Ovary (tissue), 3 donors: ENCODE measurements around the gene RMDN2.

Source experiments
- POLR2A ChIP-seq: fragments of 450-650 bp; IDR thresholded peaks from one replicate; pipeline ENCODE4 v1.6.1; 2017; ENCODE audit warnings: antibody characterized with exemption, mild to moderate bottlenecking, moderate library complexity
- TF ChIP-seq, protein P1 (sequence below), 3 donors: fragments of 450-650 bp in 2 of 3; fragments of 200-600 bp in 1 of 3; IDR thresholded peaks; one replicate each; pipeline versions ENCODE4 v1.5.1 to v1.8.0; 2016 to 2022; ENCODE audit warnings: antibody characterized with exemption in 3 of 3, mild to moderate bottlenecking in 1 of 3
- donor health status: DM: no; HTN: no; CAD: no.

DNA sequence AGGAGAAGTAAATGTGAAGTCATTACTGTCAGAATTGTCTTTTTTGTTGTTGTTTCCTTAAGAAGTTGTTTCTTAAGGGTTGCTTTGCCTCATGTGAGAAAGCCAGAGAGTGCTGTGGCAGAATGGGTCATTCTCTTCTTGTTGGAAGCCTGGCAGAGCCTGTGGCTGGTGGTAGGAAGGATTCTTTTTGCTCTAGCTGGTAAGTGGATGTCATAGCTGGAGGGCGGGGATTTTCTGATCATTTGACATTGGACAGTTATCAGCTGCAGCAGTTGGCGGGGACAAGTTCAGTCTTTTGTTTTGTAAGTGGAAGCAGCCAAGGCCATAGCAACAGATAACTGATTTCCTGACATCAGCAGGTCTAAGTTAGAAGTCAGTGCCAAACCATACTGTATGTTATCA lies 5.5 kb upstream of the RMDN2 start:
- TF ChIP-seq, protein P1, sequence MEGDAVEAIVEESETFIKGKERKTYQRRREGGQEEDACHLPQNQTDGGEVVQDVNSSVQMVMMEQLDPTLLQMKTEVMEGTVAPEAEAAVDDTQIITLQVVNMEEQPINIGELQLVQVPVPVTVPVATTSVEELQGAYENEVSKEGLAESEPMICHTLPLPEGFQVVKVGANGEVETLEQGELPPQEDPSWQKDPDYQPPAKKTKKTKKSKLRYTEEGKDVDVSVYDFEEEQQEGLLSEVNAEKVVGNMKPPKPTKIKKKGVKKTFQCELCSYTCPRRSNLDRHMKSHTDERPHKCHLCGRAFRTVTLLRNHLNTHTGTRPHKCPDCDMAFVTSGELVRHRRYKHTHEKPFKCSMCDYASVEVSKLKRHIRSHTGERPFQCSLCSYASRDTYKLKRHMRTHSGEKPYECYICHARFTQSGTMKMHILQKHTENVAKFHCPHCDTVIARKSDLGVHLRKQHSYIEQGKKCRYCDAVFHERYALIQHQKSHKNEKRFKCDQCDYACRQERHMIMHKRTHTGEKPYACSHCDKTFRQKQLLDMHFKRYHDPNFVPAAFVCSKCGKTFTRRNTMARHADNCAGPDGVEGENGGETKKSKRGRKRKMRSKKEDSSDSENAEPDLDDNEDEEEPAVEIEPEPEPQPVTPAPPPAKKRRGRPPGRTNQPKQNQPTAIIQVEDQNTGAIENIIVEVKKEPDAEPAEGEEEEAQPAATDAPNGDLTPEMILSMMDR (IDR thresholded peaks at IDR 0.05) = no peak
- TF ChIP-seq POLR2A = no peak
